OCI-LY1 (cell line): ENCODE data around the gene C22orf23.

Experiments
- H2AFZ ChIP-seq: fragments of 200-600 bp; sonication (generic), shearing (Covaris generic); 2 replicates; pipeline ENCODE4 v1.6.0; 2014; ENCODE audit warnings: antibody characterized with exemption, mild to moderate bottlenecking, low read length
- H3F3A ChIP-seq: fragments of 200-600 bp; sonication (generic), shearing (Covaris generic); 2 replicates; pipeline ENCODE4 v1.6.0; 2014; ENCODE audit warnings: mild to moderate bottlenecking, antibody characterized with exemption, low read length, moderate library complexity; ENCODE audit not compliant: insufficient read depth
- H3K27ac ChIP-seq: fragments of 200-600 bp; sonication (generic); 2 replicates; pipeline ENCODE4 v1.5.1; 2014; ENCODE audit warnings: low read length, mixed run types, mild to moderate bottlenecking, low read depth; ENCODE audit not compliant: poor library complexity, severe bottlenecking
- H3K27me3 ChIP-seq: fragments of 200-600 bp; sonication (generic); 2 replicates; pipeline ENCODE4 v1.6.0; 2014; ENCODE audit warnings: antibody characterized with exemption, mild to moderate bottlenecking, low read length, moderate library complexity; ENCODE audit not compliant: insufficient read depth
- H3K36me3 ChIP-seq: fragments of 200-600 bp; sonication (generic); 2 replicates; pipeline ENCODE4 v1.6.1; 2014; ENCODE audit warnings: mild to moderate bottlenecking, antibody characterized with exemption, low read length, moderate library complexity, mixed read lengths; ENCODE audit not compliant: insufficient read depth
- H3K4me1 ChIP-seq: fragments of 200-600 bp; sonication (generic); 2 replicates; pipeline ENCODE4 v1.5.1; 2014; ENCODE audit warnings: mild to moderate bottlenecking, low read length, moderate library complexity; ENCODE audit not compliant: insufficient read depth, severe bottlenecking
- H3K4me2 ChIP-seq: fragments of 200-600 bp; sonication (generic), shearing (Covaris generic); 2 replicates; pipeline ENCODE4 v1.6.1; 2014; ENCODE audit warnings: low read length
- H3K4me3 ChIP-seq: fragments of 200-600 bp; sonication (generic); 2 replicates; pipeline ENCODE4 v1.5.1; 2014; ENCODE audit warnings: low read length, low read depth, mild to moderate bottlenecking, mixed read lengths; ENCODE audit not compliant: poor library complexity, severe bottlenecking
- H3K79me2 ChIP-seq: fragments of 200-600 bp; shearing (Covaris generic); 2 replicates; pipeline ENCODE4 v1.6.1; 2016; ENCODE audit warnings: mixed run types, low read length, mixed read lengths; ENCODE audit not compliant: insufficient read depth
- H3K9ac ChIP-seq: fragments of 200-600 bp; sonication (generic), shearing (Covaris generic); 2 replicates; pipeline ENCODE4 v1.6.1; 2014; ENCODE audit warnings: mild to moderate bottlenecking, low read length, mixed read lengths
- H3K9me2 ChIP-seq: fragments of 200-600 bp; sonication (generic), shearing (Covaris generic); 2 replicates; pipeline ENCODE4 v1.6.1; 2014; ENCODE audit warnings: low read depth, mild to moderate bottlenecking, low read length, mixed read lengths
- H3K9me3 ChIP-seq: fragments of 200-600 bp; shearing (Covaris generic); 2 replicates; pipeline ENCODE4 v1.6.1; 2014; ENCODE audit warnings: low read length, mixed read lengths
- H4K20me1 ChIP-seq: fragments of 200-600 bp; sonication (generic), shearing (Covaris generic); 2 replicates; pipeline ENCODE4 v1.6.0; 2016; ENCODE audit warnings: mild to moderate bottlenecking, low read length; ENCODE audit not compliant: insufficient read depth
- CTCF ChIP-seq: fragments of 200-600 bp; sonication (generic), shearing (Covaris generic); IDR thresholded peaks from 2 replicates; pipeline ENCODE4 v1.5.1; 2017; ENCODE audit warnings: mild to moderate bottlenecking, antibody characterized with exemption, low read length, moderate library complexity, mixed read lengths
- EZH2 ChIP-seq: fragments of 200-600 bp; sonication (generic), shearing (Covaris generic); IDR thresholded peaks from 2 replicates; pipeline ENCODE4 v1.8.0; 2017; ENCODE audit warnings: borderline replicate concordance, mixed run types, mild to moderate bottlenecking, antibody characterized with exemption, low read length, moderate library complexity, mixed read lengths

C22orf23 gene

DNA sequence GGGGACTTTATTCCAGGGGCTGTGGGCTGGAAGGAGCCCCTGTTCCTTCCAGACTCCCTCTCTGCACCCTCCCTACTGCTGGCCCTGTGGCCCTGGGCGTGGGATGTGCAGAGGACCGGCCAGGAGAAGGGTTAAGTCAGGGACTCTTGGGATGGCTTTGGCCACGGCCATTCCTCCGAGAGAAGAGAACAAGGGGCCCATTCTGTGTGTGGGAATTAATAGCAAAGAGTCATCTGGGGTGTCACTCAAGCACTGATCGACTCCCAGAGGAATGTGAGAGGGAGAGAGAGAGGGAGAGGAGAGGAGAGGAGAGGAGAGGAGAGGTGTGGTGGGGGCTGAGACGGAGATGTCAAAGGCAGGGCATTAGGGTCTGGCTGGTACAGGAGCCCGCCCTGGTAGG, 45.1 kb upstream of the C22orf23 start:
- Histone ChIP-seq H3K9me3 (no peaks in the 10 kb centered on the region), H3K4me1 (no peaks in the 10 kb centered on the region), H3K27me3 (peaks cover 14% of the 10 kb centered on the region), H3K79me2 (no peaks in the 10 kb centered on the region), H3K4me2 (no peak overlapping the region), H3K4me3 (no peak overlapping the region), H3F3A (no peaks in the 10 kb centered on the region), H4K20me1 (no peaks in the 10 kb centered on the region), H2AFZ (no peak overlapping the region), H3K9me2 (no peaks in the 10 kb centered on the region), H3K9ac (no peak overlapping the region), H3K27ac (no peak overlapping the region), H3K36me3 (no peaks in the 10 kb centered on the region)
- TF ChIP-seq EZH2 = no peak
- no peak for TF ChIP-seq CTCF

GRCh38 chr22:37996515-37997246, 43.3 kb upstream of the C22orf23 start:
- no peaks in the 10 kb centered on the region for H3K4me1 ChIP-seq
- H3K79me2 ChIP-seq = no peaks in the 10 kb centered on the region
- H3F3A ChIP-seq = no peaks in the 10 kb centered on the region
- no peaks in the 10 kb centered on the region for H4K20me1 ChIP-seq
- TF ChIP-seq CTCF (no peak), EZH2 (no peak)
- H3K4me2 ChIP-seq = no peak overlapping the region
- H3K9ac ChIP-seq = no peak overlapping the region
- H3K4me3 ChIP-seq = no peak overlapping the region
- H3K9me2 ChIP-seq = no peaks in the 10 kb centered on the region
- H3K27ac ChIP-seq = no peak overlapping the region
- H3K9me3 ChIP-seq = no peaks in the 10 kb centered on the region
- no peaks in the 10 kb centered on the region for H3K36me3 ChIP-seq
- peaks cover 16% of the 10 kb centered on the region for H3K27me3 ChIP-seq
- no peak overlapping the region for H2AFZ ChIP-seq

DNA sequence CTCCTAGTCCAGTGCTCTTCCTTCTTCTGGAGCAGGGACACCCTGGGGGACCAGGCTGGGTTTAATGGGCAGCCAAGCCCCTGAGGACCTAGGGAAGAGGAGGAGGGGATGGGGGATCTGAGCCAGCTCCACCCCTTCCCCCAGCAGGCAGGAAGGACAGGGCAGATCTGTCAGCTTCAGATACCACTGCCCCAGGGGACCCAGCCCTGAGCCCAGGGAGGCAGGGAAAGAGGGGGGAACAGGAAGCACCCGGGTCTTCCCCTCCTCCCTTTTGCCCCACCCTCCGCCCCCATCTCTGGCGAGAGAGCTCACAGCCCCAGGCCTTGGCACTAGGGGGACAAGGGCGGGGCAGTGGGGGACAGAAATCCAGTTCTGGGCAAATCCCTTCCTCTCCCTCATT, 42.7 kb upstream of the C22orf23 start:
- Histone ChIP-seq H3F3A (no peaks in the 10 kb centered on the region), H3K4me1 (no peaks in the 10 kb centered on the region), H3K79me2 (no peaks in the 10 kb centered on the region), H2AFZ (no peak overlapping the region), H3K9me2 (no peaks in the 10 kb centered on the region), H3K27ac (no peak overlapping the region), H3K9ac (no peak overlapping the region), H3K27me3 (peaks cover 16% of the 10 kb centered on the region), H3K9me3 (no peaks in the 10 kb centered on the region), H3K4me3 (no peak overlapping the region), H3K36me3 (no peaks in the 10 kb centered on the region), H3K4me2 (no peak overlapping the region), H4K20me1 (no peaks in the 10 kb centered on the region)
- TF ChIP-seq EZH2 (no peak), CTCF (no peak)
